GM23248 (cell line): ENCODE results near the gene TSN. TPM values are rescaled to one million over a fixed set of nuclear protein-coding genes. Genes with fewer than 3 reads are reported as not detected.

Experiments
- DNase-seq: peaks from one replicate; pipeline ENCODE4 v3.0.0-alpha.2; 2015
- H2AFZ ChIP-seq: fragments of 200-600 bp; sonication (generic); 2 replicates; pipeline ENCODE4 v1.6.1; 2016; ENCODE audit warnings: antibody characterized with exemption
- H3F3A ChIP-seq: fragments of 200-600 bp; sonication (generic); 2 replicates; pipeline ENCODE4 v1.6.1; 2016; ENCODE audit warnings: mild to moderate bottlenecking, antibody characterized with exemption, mixed run types; ENCODE audit not compliant: insufficient read depth
- H3K27ac ChIP-seq: fragments of 200-600 bp; sonication (generic); 2 replicates; pipeline ENCODE4 v1.5.1; 2016; ENCODE audit warnings: mild to moderate bottlenecking
- H3K27me3 ChIP-seq: fragments of 200-600 bp; sonication (generic); replicated peaks from 2 replicates; pipeline ENCODE4 v1.6.1; 2016; ENCODE audit warnings: mild to moderate bottlenecking; ENCODE audit not compliant: insufficient read depth
- H3K36me3 ChIP-seq: fragments of 200-600 bp; sonication (generic); 2 replicates; pipeline ENCODE4 v1.6.1; 2016; ENCODE audit warnings: low read depth, mild to moderate bottlenecking
- H3K4me1 ChIP-seq: fragments of 200-600 bp; sonication (generic); 2 replicates; pipeline ENCODE4 v1.6.1; 2016; ENCODE audit warnings: mild to moderate bottlenecking; ENCODE audit not compliant: insufficient read depth
- H3K4me2 ChIP-seq: fragments of 200-600 bp; sonication (generic); one replicate; pipeline ENCODE4 v1.6.1; 2016; ENCODE audit warnings: mild to moderate bottlenecking; ENCODE audit not compliant: unreplicated experiment
- H3K4me3 ChIP-seq: fragments of 200-600 bp; sonication (generic); 2 replicates; pipeline ENCODE4 v1.5.1; 2016; ENCODE audit warnings: mild to moderate bottlenecking
- H3K79me2 ChIP-seq: fragments of 200-600 bp; sonication (generic); 2 replicates; pipeline ENCODE4 v1.6.1; 2016; ENCODE audit warnings: mild to moderate bottlenecking; ENCODE audit not compliant: insufficient read depth
- H3K9ac ChIP-seq: fragments of 200-600 bp; sonication (generic); 2 replicates; pipeline ENCODE4 v1.6.1; 2016; ENCODE audit warnings: mild to moderate bottlenecking
- H3K9me2 ChIP-seq: fragments of 200-600 bp; sonication (generic); 2 replicates; pipeline ENCODE4 v1.6.1; 2016; ENCODE audit warnings: mixed run types, mild to moderate bottlenecking, moderate library complexity; ENCODE audit not compliant: insufficient read depth
- H3K9me3 ChIP-seq: fragments of 200-600 bp; sonication (generic); one replicate; pipeline ENCODE4 v1.6.1; 2017; ENCODE audit warnings: low read depth
- H4K20me1 ChIP-seq: fragments of 200-600 bp; sonication (generic); 2 replicates; pipeline ENCODE4 v1.6.0; 2016; ENCODE audit not compliant: insufficient read depth
- EZH2 ChIP-seq: fragments of 200-600 bp; sonication (generic); IDR thresholded peaks from 2 replicates; pipeline ENCODE4 v1.6.1; 2018; ENCODE audit warnings: antibody characterized with exemption, mild to moderate bottlenecking; ENCODE audit not compliant: insufficient read depth, poor library complexity, severe bottlenecking
- EZH2phosphoT487 ChIP-seq: fragments of 200-600 bp; sonication (generic); IDR thresholded peaks from 2 replicates; pipeline ENCODE4 v1.6.1; 2018; ENCODE audit warnings: antibody characterized with exemption, moderate library complexity, mild to moderate bottlenecking, low read depth; ENCODE audit not compliant: insufficient read depth
- WGBS, 2 experiments: methylation state at CpG; one replicate each; pipeline ENCODE4 v1.1.6; 2015 to 2017; ENCODE audit warnings: low lambda C conversion rate in 2 of 2, low coverage in 1 of 2; ENCODE audit errors: missing lambda C conversion rate in 2 of 2; 5-methylcytosine and 5-hydroxymethylcytosine counted together
- in situ Hi-C: fragments of 300-500 bp; cut with MboI; formaldehyde crosslinking; loops from 2 replicates; pipeline ENCODE4 v1.15.0; 2020
- polyA plus RNA-seq: library from polyadenylated mRNA; unstranded; fragments of >200 nt; fragmentation: Nextera tagmentation; extraction: Ambion mirVana; gene quantifications from 2 replicates; pipeline ENCODE4 v1.2.1, GENCODE V29; 2016
- total RNA-seq: library from RNA; depleted of rRNA; stranded (reverse); fragments of >200 nt; shearing (Covaris generic); gene quantifications from 2 replicates; pipeline ENCODE4 v1.2.3, GENCODE V29; 2014

Gene TSN
- total and polyA plus RNA-seq, 2 experiments from 2014 or later = 65.7 to 74.6 TPM

- no peaks in the 10 kb centered on the region for H3K36me3 ChIP-seq
- H4K20me1 ChIP-seq = no peaks in the 10 kb centered on the region
- H3K79me2 ChIP-seq = no peaks in the 10 kb centered on the region
- peaks cover 24% of the 10 kb centered on the region for H3K27me3 ChIP-seq
- no peak overlapping the region for H3K9ac ChIP-seq
- no peaks in the 10 kb centered on the region for H3K9me3 ChIP-seq
- no peaks in the 10 kb centered on the region for H3F3A ChIP-seq
- TF ChIP-seq EZH2phosphoT487 (no peak), EZH2 (no peak)
- WGBS, 2 experiments = 47 to 72% methylated on average over 2 of the region's 2 CpGs
- no peak overlapping the region for H3K27ac ChIP-seq
- H3K4me3 ChIP-seq = no peak overlapping the region
- H2AFZ ChIP-seq = no peak overlapping the region
- H3K9me2 ChIP-seq = no peaks in the 10 kb centered on the region
- no peaks in the 10 kb centered on the region for H3K4me1 ChIP-seq
- no peak for DNase-seq
- H3K4me2 ChIP-seq = no peak overlapping the region
- in situ Hi-C loops = no loop called here
Measured at GRCh38 chr2:121783180-121783579, 27.7 kb downstream of the TSN start.

- H3K36me3 ChIP-seq = no peaks in the 10 kb centered on the region
- H3K4me3 ChIP-seq = no peak overlapping the region
- H3K79me2 ChIP-seq = no peaks in the 10 kb centered on the region
- in situ Hi-C loops = no loop called here
- H3K4me1 ChIP-seq = peaks cover 10% of the 10 kb centered on the region
- no peaks in the 10 kb centered on the region for H3K9me3 ChIP-seq
- H3K27ac ChIP-seq = no peak overlapping the region
- H3F3A ChIP-seq = 0 out of 2 replicates have a peak, but pooled peaks cover 5% of the 10 kb centered on the region
- H3K4me2 ChIP-seq = no peak overlapping the region
- DNase-seq = no peak
- H2AFZ ChIP-seq = no peak overlapping the region
- H3K9ac ChIP-seq = no peak overlapping the region
- WGBS, 2 experiments = 98 to 100% methylated on average over 1 of the region's 1 CpG
- peaks cover 6% of the 10 kb centered on the region for H3K27me3 ChIP-seq
- TF ChIP-seq EZH2phosphoT487 (no peak), EZH2 (no peak)
- no peaks in the 10 kb centered on the region for H3K9me2 ChIP-seq
- H4K20me1 ChIP-seq = no peaks in the 10 kb centered on the region
Measured at GRCh38 chr2:121788685-121789084, 33.2 kb downstream of the TSN start.

GRCh38 chr2:121790276-121790956 lies 35.0 kb downstream of the TSN start:
- H3K9me2 ChIP-seq = no peaks in the 10 kb centered on the region
- H3K9ac ChIP-seq = no peak overlapping the region
- H3K4me3 ChIP-seq = no peak overlapping the region
- H4K20me1 ChIP-seq = no peaks in the 10 kb centered on the region
- 0 out of 2 replicates have a peak, but pooled peaks cover 5% of the 10 kb centered on the region for H3F3A ChIP-seq
- WGBS, 2 experiments = 38 to 41% methylated on average over 5 of the region's 5 CpGs
- no peak overlapping the region for H2AFZ ChIP-seq
- no peak for TF ChIP-seq EZH2
- no peak for TF ChIP-seq EZH2phosphoT487
- no peak overlapping the region for H3K27ac ChIP-seq
- peaks cover 10% of the 10 kb centered on the region for H3K4me1 ChIP-seq
- H3K27me3 ChIP-seq = no peaks in the 10 kb centered on the region
- peak; percentile 94 for DNase-seq
- H3K79me2 ChIP-seq = no peaks in the 10 kb centered on the region
- no peaks in the 10 kb centered on the region for H3K9me3 ChIP-seq
- no peaks in the 10 kb centered on the region for H3K36me3 ChIP-seq
- peak overlapping the region; percentile 50 for H3K4me2 ChIP-seq
- in situ Hi-C loops = no loop called here

DNA sequence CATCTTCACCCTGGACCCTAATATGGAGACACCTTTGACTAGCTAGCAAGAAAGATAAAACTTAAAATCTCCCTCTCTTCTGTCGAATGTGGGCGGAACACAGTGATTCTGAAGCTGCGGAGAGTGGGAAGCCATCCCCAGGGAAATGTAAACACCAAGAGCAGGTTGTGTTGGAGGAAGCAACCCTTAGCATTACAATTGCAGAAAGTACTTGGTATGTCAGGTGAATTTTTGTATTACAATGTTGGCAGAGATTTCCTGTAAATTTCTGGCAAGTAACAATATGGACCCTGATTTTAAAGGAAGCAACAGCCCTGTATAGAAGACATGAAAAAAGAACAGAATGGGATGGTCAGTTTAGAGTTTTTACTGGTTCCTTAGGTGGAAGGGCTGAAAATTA lies 35.8 kb downstream of the TSN start:
- Histone ChIP-seq H3K27me3 (no peaks in the 10 kb centered on the region), H4K20me1 (no peaks in the 10 kb centered on the region), H3K4me2 (no peak overlapping the region), H3F3A (0 out of 2 replicates have a peak, but pooled peaks cover 5% of the 10 kb centered on the region), H3K27ac (no peak overlapping the region), H3K4me1 (peaks cover 10% of the 10 kb centered on the region), H3K79me2 (no peaks in the 10 kb centered on the region), H3K9me2 (no peaks in the 10 kb centered on the region), H3K4me3 (no peak overlapping the region), H3K9me3 (no peaks in the 10 kb centered on the region), H3K9ac (no peak overlapping the region), H2AFZ (no peak overlapping the region), H3K36me3 (no peaks in the 10 kb centered on the region)
- in situ Hi-C loops = no loop called here
- WGBS, 2 experiments = 46 to 62% methylated on average over 3 of the region's 3 CpGs
- no peak for TF ChIP-seq EZH2phosphoT487
- TF ChIP-seq EZH2 = no peak
- no peak for DNase-seq
